HCT116 (cell line): ENCODE data around the gene FHOD1.

Source experiments
- CEBPB ChIP-seq: IDR thresholded peaks from 2 replicates; pipeline ENCODE4 v1.6.1; 2012; ENCODE audit warnings: low read depth
- JUND ChIP-seq: IDR thresholded peaks from 2 replicates; pipeline ENCODE4 v1.6.1; 2012
- POLR2A ChIP-seq: IDR thresholded peaks from 2 replicates; pipeline ENCODE4 v1.7.0; 2011; ENCODE audit warnings: borderline replicate concordance; ENCODE audit not compliant: insufficient read depth, insufficient read length; ENCODE audit errors: extremely low read depth
- POLR2AphosphoS5 ChIP-seq: IDR thresholded peaks from 2 replicates; pipeline ENCODE4 v1.6.1; 2011; ENCODE audit warnings: mild to moderate bottlenecking, low read depth, low read length, moderate library complexity
- YY1 ChIP-seq: IDR thresholded peaks from 2 replicates; pipeline ENCODE4 v1.6.1; 2011; ENCODE audit warnings: low read length, low read depth, moderate library complexity, mild to moderate bottlenecking; ENCODE audit not compliant: insufficient replicate concordance; ENCODE audit errors: extremely low read depth
- TF ChIP-seq, protein P1 (sequence below): IDR thresholded peaks from 2 replicates; pipeline ENCODE4 v1.6.1; 2012; ENCODE audit warnings: low read depth
- TF ChIP-seq, protein P2 (sequence below): IDR thresholded peaks from 2 replicates; pipeline ENCODE4 v1.6.1; 2012

DNA sequence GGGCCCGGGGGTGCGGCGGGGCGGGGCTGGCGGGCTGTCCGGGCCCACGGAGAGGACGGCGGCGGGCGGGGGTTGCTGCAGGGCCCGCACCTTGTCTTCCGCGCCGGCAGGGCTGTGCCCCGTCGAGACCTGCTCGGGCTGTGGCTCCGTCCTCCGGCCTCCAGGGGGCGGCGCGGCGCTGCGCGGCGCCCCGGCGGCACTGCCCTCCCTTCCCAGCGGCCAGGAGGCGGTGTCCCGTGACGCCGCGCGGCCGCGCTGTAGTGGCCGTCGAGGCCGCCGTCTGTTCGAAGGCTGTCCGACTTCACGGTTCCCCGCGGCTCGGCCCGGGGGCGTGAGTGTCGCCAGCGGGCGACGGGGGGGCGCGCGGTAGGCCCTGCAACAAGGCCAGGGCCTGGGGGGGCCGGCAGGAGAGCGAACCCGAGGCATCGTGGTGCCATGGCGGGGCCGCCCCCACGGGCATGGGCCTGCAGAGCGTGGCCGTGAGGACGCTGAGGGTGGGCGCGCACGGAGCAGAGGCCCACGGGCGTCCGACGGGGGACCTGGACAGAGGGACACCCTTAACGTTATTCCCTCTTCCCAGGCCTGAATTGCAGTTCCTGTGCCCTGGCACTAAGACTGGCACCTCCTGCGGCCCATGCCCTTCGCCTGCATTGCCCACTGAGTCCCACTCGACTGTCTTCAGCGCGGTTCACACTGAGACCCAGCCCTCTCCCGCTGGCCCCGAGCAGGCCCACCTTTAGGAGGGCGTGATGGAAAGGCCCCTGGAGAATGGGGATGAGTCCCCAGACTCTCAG lies 32.2 kb upstream of the FHOD1 start, which contains the start of gene PLEKHG4:
- TF ChIP-seq CEBPB (no peak), JUND (no peak), YY1 (peak; percentile 78), POLR2A (peak; percentile 33), POLR2AphosphoS5 (peak; percentile 82)
- TF ChIP-seq, protein P1, sequence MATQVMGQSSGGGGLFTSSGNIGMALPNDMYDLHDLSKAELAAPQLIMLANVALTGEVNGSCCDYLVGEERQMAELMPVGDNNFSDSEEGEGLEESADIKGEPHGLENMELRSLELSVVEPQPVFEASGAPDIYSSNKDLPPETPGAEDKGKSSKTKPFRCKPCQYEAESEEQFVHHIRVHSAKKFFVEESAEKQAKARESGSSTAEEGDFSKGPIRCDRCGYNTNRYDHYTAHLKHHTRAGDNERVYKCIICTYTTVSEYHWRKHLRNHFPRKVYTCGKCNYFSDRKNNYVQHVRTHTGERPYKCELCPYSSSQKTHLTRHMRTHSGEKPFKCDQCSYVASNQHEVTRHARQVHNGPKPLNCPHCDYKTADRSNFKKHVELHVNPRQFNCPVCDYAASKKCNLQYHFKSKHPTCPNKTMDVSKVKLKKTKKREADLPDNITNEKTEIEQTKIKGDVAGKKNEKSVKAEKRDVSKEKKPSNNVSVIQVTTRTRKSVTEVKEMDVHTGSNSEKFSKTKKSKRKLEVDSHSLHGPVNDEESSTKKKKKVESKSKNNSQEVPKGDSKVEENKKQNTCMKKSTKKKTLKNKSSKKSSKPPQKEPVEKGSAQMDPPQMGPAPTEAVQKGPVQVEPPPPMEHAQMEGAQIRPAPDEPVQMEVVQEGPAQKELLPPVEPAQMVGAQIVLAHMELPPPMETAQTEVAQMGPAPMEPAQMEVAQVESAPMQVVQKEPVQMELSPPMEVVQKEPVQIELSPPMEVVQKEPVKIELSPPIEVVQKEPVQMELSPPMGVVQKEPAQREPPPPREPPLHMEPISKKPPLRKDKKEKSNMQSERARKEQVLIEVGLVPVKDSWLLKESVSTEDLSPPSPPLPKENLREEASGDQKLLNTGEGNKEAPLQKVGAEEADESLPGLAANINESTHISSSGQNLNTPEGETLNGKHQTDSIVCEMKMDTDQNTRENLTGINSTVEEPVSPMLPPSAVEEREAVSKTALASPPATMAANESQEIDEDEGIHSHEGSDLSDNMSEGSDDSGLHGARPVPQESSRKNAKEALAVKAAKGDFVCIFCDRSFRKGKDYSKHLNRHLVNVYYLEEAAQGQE = no peak
- TF ChIP-seq, protein P2, sequence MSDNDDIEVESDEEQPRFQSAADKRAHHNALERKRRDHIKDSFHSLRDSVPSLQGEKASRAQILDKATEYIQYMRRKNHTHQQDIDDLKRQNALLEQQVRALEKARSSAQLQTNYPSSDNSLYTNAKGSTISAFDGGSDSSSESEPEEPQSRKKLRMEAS = no peak
